ENCODE data around the gene MRPL1. TPM values are rescaled to one million over a fixed set of nuclear protein-coding genes. Genes with fewer than 3 reads are reported as not detected.

Gene MRPL1
- total RNA-seq, 1 experiment from 2014 or later = 42.0 TPM

DNA sequence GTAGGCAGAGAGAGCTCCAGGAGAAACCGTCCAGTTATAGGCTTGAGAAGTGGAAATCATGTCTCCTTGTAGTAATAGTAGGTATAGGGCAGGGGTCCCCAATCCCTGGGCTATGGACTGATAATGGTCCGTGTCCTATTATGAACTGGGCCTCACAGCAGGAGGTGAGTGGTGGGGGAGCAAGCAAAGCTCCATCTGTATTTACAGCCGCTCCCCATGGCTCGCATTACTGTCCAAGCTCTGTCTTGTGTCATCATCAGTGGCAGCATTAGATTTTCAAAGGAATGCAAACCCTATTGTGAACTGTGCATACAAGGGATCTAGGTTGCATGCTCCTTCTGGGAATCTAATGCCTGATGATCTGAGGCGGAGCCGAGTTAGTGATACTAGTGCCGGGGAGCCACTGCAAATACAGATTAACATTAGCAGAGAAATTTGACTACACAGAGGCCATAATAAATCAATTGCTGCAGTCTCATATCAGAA lies 67.6 kb downstream of the MRPL1 start:
- Histone ChIP-seq H3K4me3 (ENCODE audit: low read depth, low read length) (no peak overlapping the region), H3K4me1 (peaks cover 5% of the 10 kb centered on the region; the same call in 1 of the 2 replicates), H3K36me3 (ENCODE audit: control insufficient read depth, insufficient read depth, low read length) (no peaks in the 10 kb centered on the region; the same call in 1 of the 2 replicates), H3K9me3 (no peaks in the 10 kb centered on the region), H3K27me3 (replicated peaks; ENCODE audit: control insufficient read depth, insufficient read depth, low read length) (no peaks in the 10 kb centered on the region)
- H3K4me3 Mint-ChIP-seq (ENCODE audit: unreplicated experiment) = no peak overlapping the region
- H3K36me3 Mint-ChIP-seq (ENCODE audit: insufficient read depth, unreplicated experiment) = peaks cover 25% of the 10 kb centered on the region
- H3K27ac Mint-ChIP-seq (ENCODE audit: unreplicated experiment) = no peak overlapping the region
- DNase-seq = no peak
- BruUV-seq (replicated peaks) = no TSS peak
- CTCF ChIA-PET = no interaction called here
- POLR2A ChIA-PET = no interaction called here
- TF ChIP-seq, protein P1, sequence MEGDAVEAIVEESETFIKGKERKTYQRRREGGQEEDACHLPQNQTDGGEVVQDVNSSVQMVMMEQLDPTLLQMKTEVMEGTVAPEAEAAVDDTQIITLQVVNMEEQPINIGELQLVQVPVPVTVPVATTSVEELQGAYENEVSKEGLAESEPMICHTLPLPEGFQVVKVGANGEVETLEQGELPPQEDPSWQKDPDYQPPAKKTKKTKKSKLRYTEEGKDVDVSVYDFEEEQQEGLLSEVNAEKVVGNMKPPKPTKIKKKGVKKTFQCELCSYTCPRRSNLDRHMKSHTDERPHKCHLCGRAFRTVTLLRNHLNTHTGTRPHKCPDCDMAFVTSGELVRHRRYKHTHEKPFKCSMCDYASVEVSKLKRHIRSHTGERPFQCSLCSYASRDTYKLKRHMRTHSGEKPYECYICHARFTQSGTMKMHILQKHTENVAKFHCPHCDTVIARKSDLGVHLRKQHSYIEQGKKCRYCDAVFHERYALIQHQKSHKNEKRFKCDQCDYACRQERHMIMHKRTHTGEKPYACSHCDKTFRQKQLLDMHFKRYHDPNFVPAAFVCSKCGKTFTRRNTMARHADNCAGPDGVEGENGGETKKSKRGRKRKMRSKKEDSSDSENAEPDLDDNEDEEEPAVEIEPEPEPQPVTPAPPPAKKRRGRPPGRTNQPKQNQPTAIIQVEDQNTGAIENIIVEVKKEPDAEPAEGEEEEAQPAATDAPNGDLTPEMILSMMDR (IDR thresholded peaks at IDR 0.05; ENCODE audit: insufficient read depth in 1 of 2, low read depth in 1 of 2, low read length in 1 of 2, severe bottlenecking in 1 of 2, unreplicated experiment in 1 of 2) = no peak
- peaks cover 9% of the 10 kb centered on the region for H3K9me3 Mint-ChIP-seq (ENCODE audit: unreplicated experiment)
- intact Hi-C loops (cut with micrococcal nuclease; ENCODE audit: unreplicated experiment) = no loop called here
- no peaks in the 10 kb centered on the region for H3K27me3 Mint-ChIP-seq (ENCODE audit: insufficient read depth, unreplicated experiment)
- H3K4me1 Mint-ChIP-seq (ENCODE audit: low read depth, unreplicated experiment) = peaks cover 11% of the 10 kb centered on the region

DNA sequence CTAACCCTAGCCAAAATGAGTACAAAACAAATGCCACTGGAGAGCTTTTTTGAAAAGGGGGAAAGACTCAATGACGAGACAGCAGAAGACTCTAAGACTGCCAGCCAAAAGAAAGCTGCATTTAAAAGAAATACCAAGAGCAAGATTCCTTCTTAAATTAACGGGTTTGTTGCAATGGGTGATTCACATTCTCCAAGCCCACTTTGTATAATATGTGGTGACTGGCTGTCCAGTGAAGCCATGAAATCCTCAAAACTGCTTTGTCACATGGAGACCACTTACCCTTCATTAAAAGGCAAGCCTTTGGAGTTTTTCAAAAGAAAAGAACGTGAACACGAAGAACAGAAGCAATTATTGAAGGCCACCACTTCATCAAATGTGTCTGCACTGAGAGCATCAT lies 68.2 kb downstream of the MRPL1 start:
- peaks cover 9% of the 10 kb centered on the region for H3K9me3 Mint-ChIP-seq (ENCODE audit: unreplicated experiment)
- H3K9me3 ChIP-seq = no peaks in the 10 kb centered on the region
- no peak overlapping the region for H3K4me3 Mint-ChIP-seq (ENCODE audit: unreplicated experiment)
- BruUV-seq (replicated peaks) = no TSS peak
- no peak for DNase-seq
- no peak overlapping the region for H3K4me3 ChIP-seq (ENCODE audit: low read depth, low read length)
- intact Hi-C loops (cut with micrococcal nuclease; ENCODE audit: unreplicated experiment) = no loop called here
- no peaks in the 10 kb centered on the region; the same call in 1 of the 2 replicates for H3K36me3 ChIP-seq (ENCODE audit: control insufficient read depth, insufficient read depth, low read length)
- TF ChIP-seq, protein P1 (IDR thresholded peaks at IDR 0.05; ENCODE audit: insufficient read depth in 1 of 2, low read depth in 1 of 2, low read length in 1 of 2, severe bottlenecking in 1 of 2, unreplicated experiment in 1 of 2) = no peak
- no peaks in the 10 kb centered on the region for H3K27me3 Mint-ChIP-seq (ENCODE audit: insufficient read depth, unreplicated experiment)
- CTCF ChIA-PET = no interaction called here
- peaks cover 25% of the 10 kb centered on the region for H3K36me3 Mint-ChIP-seq (ENCODE audit: insufficient read depth, unreplicated experiment)
- H3K4me1 ChIP-seq = peaks cover 5% of the 10 kb centered on the region; the same call in 1 of the 2 replicates
- H3K27ac Mint-ChIP-seq (ENCODE audit: unreplicated experiment) = no peak overlapping the region
- no peaks in the 10 kb centered on the region for H3K27me3 ChIP-seq (replicated peaks; ENCODE audit: control insufficient read depth, insufficient read depth, low read length)
- POLR2A ChIA-PET = no interaction called here
- H3K4me1 Mint-ChIP-seq (ENCODE audit: low read depth, unreplicated experiment) = peaks cover 11% of the 10 kb centered on the region

DNA sequence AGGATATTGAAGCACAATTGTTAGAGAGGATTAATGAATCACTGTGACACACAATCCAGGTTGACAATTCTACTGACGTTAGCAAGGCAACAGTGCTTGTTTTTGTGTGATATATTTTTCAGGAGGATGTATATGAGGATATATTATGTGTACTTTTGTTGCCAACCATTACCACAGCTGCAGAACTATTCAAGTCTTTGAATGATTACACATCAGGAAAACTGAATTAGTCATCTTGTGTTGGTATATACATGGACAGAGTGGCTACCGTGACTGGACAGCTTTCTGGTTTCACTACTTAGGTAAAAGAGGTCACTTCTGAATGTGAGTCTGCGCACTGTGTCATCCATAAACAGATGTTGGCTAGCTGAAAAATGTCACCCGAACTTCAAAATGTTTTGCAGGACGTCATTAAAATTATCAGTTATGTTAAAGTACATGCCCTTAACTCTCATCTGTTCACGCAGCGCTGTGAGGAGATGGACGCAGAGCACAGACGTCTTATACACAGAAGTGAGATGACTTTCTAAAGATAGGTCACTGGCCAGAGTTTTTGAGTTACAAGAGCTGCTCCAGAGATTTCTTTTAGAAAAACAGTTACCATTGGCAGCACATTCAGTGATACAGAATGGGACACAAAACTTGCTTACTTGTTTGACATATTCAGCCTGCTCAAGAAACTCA lies 69.0 kb downstream of the MRPL1 start:
- peaks cover 5% of the 10 kb centered on the region; the same call in 1 of the 2 replicates for H3K4me1 ChIP-seq
- no peak overlapping the region for H3K4me3 ChIP-seq (ENCODE audit: low read depth, low read length)
- CTCF ChIA-PET = no interaction called here
- Mint-ChIP-seq H3K27ac (ENCODE audit: unreplicated experiment) (no peak overlapping the region), H3K36me3 (ENCODE audit: insufficient read depth, unreplicated experiment) (peaks cover 25% of the 10 kb centered on the region), H3K9me3 (ENCODE audit: unreplicated experiment) (peaks cover 7% of the 10 kb centered on the region), H3K4me1 (ENCODE audit: low read depth, unreplicated experiment) (peaks cover 10% of the 10 kb centered on the region), H3K27me3 (ENCODE audit: insufficient read depth, unreplicated experiment) (no peaks in the 10 kb centered on the region), H3K4me3 (ENCODE audit: unreplicated experiment) (no peak overlapping the region)
- POLR2A ChIA-PET = interaction anchor here (0.6 kb wide), 1 partner anchor 696 kb away, joined by 3 read pairs; no protein-coding TSS in a partner anchor
- intact Hi-C loops (cut with micrococcal nuclease; ENCODE audit: unreplicated experiment) = no loop called here
- TF ChIP-seq, protein P1 (IDR thresholded peaks at IDR 0.05; ENCODE audit: insufficient read depth in 1 of 2, low read depth in 1 of 2, low read length in 1 of 2, severe bottlenecking in 1 of 2, unreplicated experiment in 1 of 2) = no peak
- H3K27me3 ChIP-seq (replicated peaks; ENCODE audit: control insufficient read depth, insufficient read depth, low read length) = no peaks in the 10 kb centered on the region
- no peak for DNase-seq
- BruUV-seq (replicated peaks) = no TSS peak
- H3K36me3 ChIP-seq (ENCODE audit: control insufficient read depth, insufficient read depth, low read length) = no peaks in the 10 kb centered on the region; the same call in 1 of the 2 replicates
- H3K9me3 ChIP-seq = no peaks in the 10 kb centered on the region
